Prostate gland (tissue), 2 donors: ENCODE measurements around the gene PAK1.

Source experiments
- POLR2A ChIP-seq: fragments of 450-650 bp; IDR thresholded peaks from one replicate; pipeline ENCODE4 v1.6.1; 2016; ENCODE audit warnings: antibody characterized with exemption, mild to moderate bottlenecking
- POLR2AphosphoS5 ChIP-seq: sonication (generic); formaldehyde crosslinking; IDR thresholded peaks from one replicate; pipeline ENCODE4 v1.6.1; 2017; ENCODE audit warnings: antibody characterized with exemption
- TF ChIP-seq, protein P1 (sequence below), 4 experiments: fragments of 200-600 bp in 2 of 4; fragments of 450-650 bp in 2 of 4; sonication (generic) in 2 of 4; IDR thresholded peaks; 1 replicate in 3 of 4; 2 replicates in 1 of 4; pipeline ENCODE4 v1.5.1; 2016 to 2019; ENCODE audit warnings: antibody characterized with exemption in 4 of 4, mild to moderate bottlenecking in 2 of 4, moderate library complexity in 2 of 4

GRCh38 chr11:77438487-77438886, 35.4 kb downstream of the PAK1 start:
- TF ChIP-seq, protein P1, sequence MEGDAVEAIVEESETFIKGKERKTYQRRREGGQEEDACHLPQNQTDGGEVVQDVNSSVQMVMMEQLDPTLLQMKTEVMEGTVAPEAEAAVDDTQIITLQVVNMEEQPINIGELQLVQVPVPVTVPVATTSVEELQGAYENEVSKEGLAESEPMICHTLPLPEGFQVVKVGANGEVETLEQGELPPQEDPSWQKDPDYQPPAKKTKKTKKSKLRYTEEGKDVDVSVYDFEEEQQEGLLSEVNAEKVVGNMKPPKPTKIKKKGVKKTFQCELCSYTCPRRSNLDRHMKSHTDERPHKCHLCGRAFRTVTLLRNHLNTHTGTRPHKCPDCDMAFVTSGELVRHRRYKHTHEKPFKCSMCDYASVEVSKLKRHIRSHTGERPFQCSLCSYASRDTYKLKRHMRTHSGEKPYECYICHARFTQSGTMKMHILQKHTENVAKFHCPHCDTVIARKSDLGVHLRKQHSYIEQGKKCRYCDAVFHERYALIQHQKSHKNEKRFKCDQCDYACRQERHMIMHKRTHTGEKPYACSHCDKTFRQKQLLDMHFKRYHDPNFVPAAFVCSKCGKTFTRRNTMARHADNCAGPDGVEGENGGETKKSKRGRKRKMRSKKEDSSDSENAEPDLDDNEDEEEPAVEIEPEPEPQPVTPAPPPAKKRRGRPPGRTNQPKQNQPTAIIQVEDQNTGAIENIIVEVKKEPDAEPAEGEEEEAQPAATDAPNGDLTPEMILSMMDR (IDR thresholded peaks at IDR 0.05): no peak
- TF ChIP-seq POLR2A: no peak
- no peak for TF ChIP-seq POLR2AphosphoS5
